ENCODE data around the gene VTI1A.
A peak's percentile ranks its signal among the peaks of the same experiment; 100 is the strongest.

Gene VTI1A

DNA sequence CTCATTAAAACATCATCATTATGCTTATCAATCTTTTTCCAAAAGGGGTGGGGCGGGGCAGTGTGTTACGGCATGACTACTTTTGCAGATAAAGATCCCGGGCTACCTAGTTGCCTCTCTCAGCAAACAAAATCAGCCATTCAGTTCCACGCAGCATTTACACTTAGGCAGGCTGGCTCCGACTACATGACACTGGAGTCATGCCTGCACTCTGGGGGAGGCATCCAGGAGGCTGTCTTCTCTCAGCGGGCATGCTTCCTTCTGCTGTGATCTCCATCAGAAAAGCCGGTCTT is 309.2 kb downstream of the VTI1A start:
- no peak for DNase-seq (ENCODE audit: low spot score)

DNA sequence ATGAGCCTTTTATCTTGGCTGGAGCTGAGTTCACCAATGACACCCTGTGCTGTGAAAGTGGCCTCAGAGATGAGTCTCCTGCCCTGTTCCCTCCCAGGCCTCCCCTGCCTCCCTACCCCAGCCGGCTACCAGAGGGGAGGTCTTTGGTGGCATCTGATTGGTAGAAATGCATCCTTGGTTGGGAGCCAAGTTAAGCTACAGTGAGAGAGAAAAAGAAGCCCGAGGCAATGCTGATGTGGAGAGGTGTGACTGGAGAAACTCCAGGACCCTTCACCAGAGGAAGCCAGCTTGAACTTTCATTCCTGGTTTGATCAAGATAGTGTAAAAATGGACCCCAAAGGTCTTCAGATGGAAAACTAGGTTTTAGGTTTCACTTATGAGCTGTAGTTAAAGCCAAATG is 311.9 kb downstream of the VTI1A start:
- no peak for DNase-seq (ENCODE audit: low spot score)

DNA sequence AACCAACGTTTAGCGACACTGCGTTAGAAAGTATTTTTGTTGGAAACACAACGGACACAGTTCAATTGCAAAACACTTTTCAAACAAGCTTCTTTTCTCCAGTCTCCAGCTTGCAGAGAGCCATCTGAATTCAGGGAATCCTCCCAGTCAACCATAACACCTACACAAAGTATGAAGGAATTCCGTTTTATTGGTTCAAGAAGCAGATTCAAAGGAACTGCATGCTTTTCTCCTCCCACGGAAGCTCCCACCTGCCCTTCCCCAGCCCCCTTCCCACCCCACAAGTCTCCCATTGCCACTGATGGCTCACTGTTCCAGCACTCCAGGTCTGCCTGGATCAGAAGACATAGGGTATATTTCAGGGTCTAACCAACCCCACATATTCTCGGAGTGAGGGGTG is 312.5 kb downstream of the VTI1A start:
- DNase-seq (ENCODE audit: low spot score) = no peak

DNA sequence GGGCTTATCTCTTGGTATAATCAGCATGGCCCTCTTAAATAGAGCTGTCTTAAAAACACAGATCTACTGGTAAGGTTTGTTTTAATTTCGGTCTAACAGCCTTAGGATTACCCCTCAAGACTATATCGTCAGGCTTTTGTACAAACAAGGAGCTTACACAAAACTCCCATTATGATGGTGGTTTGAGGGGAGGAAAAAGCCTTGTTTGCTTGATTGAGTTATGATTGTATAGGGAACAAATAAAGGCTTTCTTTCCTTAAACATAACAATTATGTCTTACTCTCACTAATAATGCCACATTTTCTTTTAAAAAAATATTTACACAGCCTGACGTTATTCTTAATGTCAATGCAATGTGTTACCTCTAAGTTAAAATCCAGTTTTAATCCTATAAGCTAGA is 314.2 kb downstream of the VTI1A start:
- DNase-seq (ENCODE audit: low spot score) = no peak

DNA sequence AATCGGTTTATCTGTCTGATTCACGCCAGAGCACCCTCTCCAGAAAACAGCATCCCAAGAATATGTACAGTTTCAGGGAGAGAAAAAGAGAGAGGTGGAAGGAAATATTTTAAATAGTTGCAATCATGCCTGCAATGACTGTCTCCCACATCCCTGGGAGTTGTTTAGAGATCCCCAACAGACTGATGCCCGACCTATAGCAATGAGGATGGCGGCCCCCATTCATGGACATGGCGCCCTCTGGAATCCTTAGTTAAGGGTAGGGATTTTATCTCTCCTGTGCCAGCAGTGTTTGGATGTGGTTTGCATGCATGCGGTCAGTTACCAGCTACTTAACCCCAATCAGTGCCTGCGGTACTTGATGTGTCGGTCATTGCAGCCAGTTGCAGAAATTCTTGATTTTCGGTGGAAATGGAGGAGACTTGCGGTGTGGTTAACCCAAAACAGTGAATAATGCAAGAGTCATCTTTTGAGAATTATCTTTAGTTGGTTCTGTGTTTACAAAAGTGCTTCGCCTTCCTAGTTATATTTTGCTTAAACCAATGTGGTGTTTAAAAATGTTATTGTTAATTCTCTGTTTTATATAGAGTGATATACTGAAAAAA is 317.0 kb downstream of the VTI1A start:
- no peak for DNase-seq (ENCODE audit: low spot score)

DNA sequence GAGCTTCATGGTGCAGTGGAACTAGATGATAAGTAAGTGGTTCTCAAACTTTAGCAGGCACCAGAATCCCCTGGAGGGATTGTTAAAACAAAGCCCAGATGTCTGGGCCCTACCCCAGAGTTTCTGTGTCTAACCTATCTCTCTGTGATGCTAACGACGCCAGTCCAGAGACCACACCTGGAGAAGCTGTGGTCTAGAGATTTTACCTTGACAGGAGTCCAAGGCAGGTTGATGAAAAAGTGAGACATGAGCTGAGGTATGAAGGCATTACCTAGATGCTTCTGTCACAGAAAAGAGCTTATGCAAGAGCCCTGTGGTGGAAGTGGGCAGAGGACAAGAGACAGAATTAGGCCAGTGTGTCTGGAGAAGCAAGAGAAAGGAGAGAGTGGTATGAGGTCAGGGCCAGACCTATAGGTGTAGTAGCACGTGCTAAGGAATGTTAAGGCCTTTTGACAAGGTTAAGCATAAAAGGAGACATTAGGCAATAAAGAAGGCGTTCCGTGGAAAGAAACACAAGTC is 318.8 kb downstream of the VTI1A start:
- DNase-seq (ENCODE audit: low spot score) = no peak

DNA sequence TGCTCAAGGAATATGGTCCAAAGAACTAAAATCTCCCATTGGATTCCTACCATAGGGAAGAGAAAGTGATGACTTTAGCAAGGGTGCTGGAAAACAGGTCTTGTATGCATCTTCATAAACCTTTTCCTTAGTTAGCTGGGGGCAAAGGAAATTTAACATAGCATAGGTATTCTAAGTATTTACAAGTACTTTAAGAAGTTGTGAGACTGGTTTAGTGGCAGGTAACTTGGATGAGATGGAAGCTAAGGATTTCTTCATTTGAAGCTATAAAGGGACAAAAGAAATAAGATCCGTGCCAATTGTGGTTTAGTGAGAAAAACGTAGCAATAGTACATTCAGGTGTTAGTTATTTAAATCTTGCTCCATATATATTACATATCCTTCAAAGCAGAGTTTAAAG is 319.6 kb downstream of the VTI1A start:
- DNase-seq (ENCODE audit: low spot score) = no peak

DNA sequence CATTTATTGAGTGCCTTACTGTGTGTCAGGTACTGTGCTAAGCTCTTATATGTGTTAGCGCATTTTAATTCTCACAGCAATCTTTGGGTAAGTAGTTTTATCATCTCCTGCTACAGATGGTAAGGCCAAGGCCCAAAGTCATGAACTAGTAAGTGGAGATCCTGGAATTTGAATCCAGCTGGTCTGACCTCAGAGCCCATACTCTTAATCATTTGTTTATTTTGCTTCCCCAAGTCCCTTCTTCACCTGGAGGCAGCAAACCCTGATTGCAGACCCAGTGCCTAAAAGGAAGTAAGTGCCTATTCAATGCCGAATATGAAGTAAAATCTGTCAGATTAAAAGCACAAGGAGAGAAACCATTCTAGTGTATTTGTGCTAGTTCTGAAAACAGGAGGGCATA is 320.1 kb downstream of the VTI1A start:
- no peak for DNase-seq (ENCODE audit: low spot score)

DNA sequence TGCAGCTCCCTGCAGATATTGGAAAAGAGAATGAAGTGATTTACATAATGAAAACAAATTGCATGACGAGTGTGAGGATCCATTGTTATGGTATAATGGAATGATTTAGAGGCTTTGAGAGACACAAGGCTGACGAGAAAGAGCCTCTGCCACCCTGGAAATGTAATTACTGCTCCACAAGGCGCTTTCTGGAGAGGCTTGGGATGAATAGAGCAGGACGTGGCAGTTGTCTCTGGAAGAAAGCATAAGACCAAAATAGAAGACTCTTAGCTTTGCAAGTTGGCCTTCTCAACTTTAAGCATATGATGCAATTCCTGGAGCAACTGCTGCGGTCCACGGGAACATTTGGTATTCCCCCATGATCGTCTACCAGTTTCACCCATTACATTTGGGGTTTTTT is 321.1 kb downstream of the VTI1A start:
- no peak for DNase-seq (ENCODE audit: low spot score)

DNA sequence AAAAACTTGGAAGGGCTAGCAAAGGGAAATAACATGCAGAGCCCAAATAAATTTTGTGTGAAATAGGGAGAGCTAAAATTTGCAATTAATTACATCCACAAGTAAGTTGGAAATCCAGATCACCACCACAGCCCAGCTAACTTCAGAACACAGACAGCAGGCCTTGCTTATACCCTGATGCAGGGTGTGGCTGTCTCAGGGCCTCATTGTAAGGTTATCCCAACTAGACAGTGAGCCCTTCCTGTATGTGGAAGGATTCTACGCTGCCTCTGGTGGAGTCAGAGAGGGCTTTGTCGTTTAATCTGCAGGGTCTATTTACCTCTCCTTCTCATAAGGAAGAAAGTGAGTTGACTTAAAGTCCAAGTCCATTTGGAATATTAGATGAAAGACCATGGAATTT is 322.1 kb downstream of the VTI1A start:
- DNase-seq (ENCODE audit: low spot score) = no peak

DNA sequence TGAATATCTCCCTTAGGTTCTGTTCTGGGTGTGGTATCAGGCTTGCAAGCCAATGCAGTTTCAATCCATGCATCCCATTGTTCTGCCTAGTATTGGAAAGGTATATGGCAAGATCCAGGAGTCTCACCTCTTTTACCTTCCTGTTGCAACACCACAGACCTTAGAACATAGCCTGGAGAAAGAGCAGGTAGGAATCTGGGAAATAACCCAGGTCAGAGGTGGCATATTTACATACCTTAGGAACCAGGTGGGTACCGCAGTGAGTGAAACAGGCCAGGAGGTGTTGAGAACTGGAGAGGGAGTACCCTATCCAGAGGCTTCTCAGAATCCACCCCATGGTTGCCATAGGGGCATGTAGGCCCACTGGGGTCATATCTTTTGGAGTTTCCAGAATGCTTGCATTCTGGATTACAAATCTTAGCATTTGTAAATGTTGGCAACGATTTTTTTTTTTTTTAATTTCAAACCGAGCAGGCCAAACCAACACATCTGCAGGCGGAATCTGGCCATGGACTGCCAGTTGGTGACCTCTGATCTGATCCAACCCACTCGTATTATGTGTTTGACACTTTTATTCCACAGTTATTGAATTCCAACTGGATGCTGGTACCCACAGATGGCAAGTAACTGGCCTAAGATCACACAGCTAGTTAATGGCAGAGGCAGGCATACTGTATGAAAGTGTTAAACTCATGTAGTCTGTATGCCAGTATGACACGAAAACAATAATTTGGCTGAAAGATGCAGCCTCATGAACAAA is 322.8 kb downstream of the VTI1A start:
- no peak for DNase-seq (ENCODE audit: low spot score)

DNA sequence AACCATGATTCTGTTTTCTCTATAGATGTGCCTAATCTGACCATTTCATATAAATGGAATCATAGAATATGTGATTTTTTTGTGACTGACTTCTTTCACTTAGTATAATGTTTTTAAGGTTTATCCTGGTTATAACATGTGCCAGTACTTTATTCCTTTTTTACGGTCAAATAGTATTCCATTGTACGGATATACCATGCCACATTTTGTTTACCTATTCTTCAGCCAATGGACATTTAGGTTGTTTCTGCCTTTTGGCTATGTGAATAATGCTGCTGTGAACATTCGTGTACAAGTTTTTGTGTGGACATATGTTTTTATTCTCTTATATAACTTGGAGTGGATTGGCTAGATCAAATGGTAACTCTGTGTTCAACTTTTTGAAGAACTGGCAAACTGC is 324.7 kb downstream of the VTI1A start:
- no peak for DNase-seq (ENCODE audit: low spot score)

DNA sequence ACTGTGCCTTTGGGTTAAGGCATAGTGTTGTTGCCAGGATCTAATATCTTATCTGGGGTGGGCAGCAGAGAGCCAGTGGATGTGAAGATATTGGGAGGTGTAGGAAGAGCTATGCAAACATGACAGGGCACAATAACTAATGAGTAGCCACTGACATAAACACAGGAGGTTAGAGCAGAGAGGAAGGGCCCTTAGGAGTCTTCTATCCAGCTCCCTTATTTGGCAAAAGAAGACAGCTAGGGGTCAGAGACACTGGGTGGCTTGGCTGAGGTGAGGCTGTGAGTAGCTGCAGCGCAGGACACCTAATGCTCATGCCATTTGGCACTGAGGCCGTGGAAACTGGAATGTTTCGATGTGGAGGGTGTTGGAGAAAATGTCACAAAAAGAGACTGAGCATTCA is 326.8 kb downstream of the VTI1A start:
- no peak for DNase-seq (ENCODE audit: low spot score)

DNA sequence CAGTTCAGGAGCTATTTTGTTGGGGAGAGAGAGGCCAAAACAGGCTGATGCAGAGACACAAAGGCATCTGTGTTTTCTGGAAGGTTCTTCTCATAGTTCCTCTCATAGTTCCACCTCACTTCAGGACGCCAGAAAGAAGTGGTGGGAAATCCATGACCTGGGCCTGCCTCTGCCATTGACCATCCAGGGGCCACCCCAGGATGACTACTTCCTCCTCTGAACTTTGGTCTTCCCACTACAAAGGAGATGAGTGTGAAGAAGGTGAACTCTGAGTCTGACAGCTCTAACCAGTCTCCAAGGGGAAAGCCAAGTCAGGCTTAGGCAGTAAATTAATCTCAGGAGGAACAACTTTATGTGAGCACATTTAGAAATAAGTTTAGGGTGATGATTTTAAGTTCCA is 327.2 kb downstream of the VTI1A start:
- no peak for DNase-seq (ENCODE audit: low spot score)

DNA sequence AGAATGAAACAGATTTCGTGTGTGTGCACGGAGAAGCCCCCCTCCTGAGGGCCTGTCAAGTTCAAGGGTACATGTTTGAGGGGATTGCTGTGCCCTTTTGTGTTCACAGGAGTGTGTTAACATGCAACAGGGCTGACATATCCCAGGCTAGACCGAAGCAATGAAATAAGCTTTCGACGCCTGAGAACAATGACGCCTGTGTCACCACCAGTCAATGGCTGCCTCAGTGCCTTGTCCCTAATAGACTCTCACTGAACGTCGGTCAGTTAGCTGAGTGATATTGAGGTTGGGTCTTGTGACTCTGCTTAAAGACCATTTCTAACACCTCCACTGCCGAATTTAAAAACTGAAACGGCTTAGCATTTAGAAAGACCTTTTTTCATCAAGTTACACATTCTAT is 327.8 kb downstream of the VTI1A start:
- DNase-seq (ENCODE audit: low spot score) = no peak

DNA sequence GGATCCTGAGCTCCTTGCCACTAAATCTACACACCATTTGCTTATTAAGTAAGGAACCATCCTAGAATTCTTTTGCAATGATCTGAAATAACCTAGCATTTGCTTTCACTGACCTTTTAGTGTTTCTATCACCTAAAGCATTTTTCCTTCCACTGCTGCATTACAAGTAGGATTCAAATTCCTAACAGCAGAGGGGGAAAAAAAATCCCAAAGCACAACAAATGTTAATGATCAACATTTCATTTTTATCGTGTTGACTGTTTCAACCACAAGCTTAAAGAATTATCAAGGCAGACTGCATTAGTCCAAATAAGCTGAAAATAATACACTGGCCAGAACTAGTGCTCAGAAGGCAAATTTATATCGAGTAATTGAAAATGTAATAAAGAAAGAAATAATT is 328.4 kb downstream of the VTI1A start:
- DNase-seq (ENCODE audit: low spot score) = no peak

DNA sequence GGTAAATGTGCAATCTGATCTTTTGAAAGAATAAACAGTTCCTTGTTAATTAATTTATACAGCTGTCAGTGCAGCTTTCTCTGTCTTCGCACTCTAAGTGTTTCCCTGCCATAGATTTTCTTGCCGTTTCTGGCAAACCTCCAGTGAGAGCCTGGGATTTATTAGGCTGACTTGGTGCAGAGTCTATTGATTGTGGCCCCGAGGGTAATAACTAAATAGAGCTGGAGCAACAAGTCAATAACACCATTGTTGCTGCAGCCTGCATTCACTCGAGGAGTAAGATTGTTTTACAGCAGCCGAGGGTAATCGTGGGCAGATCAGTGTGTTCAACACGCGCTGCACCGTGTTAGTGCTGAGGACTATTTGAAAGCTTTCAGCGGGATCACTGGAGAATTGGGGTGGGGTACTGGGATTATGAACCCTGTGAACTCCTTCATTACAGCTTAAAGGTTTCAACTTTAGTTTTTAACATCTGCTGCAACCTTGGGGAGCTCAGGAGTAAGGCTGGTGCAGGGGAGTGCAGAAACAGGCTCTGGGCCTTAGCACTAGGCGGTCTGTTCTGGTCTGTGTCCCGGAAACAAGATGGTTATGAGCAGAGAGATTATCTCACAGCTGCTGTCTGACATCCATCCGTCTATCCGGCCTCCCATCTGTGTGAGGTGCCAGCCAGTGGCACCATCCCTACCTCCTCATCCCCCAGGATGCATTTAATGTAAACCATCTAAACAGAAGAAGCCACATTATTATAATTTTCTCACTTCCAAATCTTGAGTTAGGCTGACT is 329.1 kb downstream of the VTI1A start:
- peak; percentile 61 for DNase-seq (ENCODE audit: low spot score)

DNA sequence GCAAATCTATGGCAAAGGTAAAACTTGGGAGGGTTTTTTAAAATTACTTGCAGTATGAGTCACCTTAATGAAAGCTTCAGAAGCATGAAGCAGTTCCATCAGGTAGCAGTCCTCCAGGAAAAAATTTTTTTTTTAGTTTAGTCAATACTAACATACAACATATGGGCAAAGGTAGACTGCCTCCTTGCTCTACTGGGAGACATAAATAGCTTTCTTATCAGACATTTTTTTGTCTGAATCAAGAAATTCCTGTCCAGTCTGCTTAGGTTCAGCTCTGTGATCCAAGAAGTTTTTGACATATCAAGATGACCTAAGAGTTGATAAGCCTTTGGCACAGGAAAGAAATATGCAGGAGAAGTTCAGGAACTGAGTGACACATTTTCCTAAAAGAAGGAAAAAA is 331.6 kb downstream of the VTI1A start:
- no peak for DNase-seq (ENCODE audit: low spot score)

DNA sequence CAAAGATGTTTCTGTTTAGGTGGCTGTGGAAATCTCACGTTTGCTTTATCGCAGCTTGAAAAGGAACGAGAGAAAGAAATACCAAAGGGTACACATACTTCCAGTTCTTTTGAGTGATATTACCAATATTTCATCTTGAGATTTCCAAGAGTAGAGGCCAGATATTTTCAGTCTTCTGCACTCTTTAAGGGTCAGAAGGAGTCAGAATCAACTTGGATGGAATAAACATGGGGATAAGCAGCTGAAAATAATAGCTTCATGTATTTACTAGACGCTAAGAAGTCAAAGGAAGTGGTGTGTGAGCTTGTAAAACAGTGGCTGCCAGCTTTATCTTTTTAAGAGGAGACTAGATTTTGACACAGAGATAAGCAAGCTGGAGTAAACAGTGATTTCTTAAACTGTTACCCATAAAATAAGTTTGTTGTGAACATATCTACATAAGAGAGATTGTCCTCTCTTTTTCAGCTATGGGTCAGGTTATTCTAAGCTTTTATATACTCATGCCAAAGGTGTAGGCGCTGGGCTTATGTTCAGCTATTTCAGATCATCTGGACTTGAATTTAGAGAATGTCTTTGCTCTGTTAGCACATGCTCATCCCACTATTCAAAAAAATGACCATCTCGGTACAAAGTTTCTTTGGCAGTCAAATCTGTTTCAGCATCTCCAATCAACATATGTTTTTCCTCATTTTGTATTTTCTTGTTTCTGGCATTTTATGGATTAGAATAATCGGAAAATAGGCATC is 332.2 kb downstream of the VTI1A start:
- no peak for DNase-seq (ENCODE audit: low spot score)

DNA sequence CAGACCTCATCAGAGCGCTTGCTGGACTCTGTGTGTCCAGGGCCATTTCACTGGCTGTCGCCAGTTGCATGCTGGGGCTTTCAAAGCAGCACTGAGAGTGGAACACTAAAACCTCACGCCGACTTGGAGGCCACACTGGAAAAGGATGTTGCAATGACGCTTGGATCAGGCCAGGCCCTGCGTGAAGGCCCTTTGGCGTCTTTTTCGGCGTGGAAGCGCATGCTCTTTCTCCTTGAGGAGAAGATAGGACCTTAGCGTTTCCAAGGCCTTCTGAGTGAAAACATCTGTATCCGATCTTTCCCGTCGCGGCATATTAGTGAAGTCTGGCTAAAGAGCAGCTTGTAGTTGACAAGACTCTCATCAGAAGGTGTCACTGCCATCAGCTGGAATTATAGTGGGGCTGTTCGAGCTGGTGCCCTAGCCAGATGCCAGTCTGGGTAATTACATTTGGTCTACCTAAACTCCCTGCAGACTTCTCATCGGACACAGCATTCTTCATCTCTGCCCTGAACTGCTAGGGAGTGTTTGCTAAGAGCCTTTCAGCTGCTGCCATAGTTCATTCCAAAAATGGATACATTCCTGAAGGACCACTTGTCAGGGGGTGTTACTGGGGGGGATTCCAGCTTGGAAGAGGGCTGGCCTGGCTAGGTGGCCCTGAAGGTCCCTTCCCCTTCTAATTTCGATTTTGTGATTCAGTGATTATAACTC is 335.3 kb downstream of the VTI1A start:
- DNase-seq (ENCODE audit: low spot score) = no peak

DNA sequence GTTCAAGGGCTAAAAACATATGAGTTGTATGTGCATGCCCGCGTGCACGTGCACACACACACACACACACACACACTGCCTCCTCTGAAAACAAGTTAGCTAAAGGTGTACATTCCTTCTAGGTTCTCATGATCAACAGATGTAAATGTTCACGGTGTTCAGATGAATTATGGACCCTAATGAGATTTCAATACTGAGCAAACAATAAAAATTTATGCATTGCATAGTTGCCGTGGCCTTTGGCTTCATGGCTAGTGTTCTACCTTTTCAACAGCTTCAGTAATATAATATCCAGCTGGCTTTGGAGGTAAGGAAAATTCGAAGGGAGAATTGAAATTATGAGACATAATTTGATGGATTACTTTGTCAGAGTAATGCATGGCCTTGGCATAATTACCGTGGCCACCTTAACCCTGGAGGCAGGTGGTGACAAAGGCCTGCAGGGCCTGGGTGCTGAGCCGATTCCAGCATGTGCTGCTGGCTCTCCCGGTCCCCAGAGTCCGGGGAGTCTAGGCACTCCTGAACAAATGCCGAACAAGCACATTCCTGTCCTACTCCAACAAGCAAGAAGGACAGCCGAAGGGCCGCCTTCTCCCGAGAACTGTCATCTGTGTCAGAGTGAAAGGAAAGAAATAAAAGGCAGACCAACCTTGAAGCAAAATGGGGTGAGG is 336.5 kb downstream of the VTI1A start:
- no peak for DNase-seq (ENCODE audit: low spot score)
